HG02840 (cell line): ENCODE data around the gene MPHOSPH9.
"Not testable (repeated sequence)": the region's sequence is repeated elsewhere in the genome, so short reads cannot be mapped to it uniquely, and the experiment has no call there.

Experiments
- ATAC-seq: cut with Tn5 transposase; IDR thresholded peaks from one replicate; pipeline ENCODE4 v1.9.1; 2021; ENCODE audit warnings: mild to moderate bottlenecking, moderate library complexity, moderate number of reproducible peaks; ENCODE audit not compliant: unreplicated experiment, low FRiP score

Gene MPHOSPH9

GRCh38 chr12:123227581-123228258, 5.2 kb downstream of the MPHOSPH9 start:
- ATAC-seq = no peak

- ATAC-seq = no peak
Measured at GRCh38 chr12:123225443-123225842, 7.5 kb downstream of the MPHOSPH9 start.

DNA sequence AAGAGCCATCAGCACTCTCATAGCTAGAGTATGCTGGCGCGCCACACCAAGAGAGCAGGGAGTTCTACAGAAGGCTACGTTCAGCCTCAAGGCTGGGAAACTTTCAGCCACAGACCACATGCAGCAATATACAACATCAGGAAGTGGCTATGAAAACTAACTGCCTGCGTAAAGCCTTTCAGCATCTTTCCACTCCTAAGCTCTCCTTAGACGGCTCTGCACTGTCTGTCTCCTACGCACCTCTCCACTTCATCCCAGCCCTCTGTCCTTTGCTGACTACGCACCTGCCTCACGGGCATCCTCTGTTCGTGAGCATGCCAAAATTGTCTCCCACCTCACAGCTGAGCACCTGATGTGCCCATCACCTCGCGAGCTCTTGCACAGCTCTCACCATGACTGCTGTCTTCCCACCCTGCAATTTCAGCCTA, 9.7 kb downstream of the MPHOSPH9 start:
- ATAC-seq = no peak

- ATAC-seq = not testable (repeated sequence)
Measured at GRCh38 chr12:123207815-123208214, 25.1 kb downstream of the MPHOSPH9 start.

DNA sequence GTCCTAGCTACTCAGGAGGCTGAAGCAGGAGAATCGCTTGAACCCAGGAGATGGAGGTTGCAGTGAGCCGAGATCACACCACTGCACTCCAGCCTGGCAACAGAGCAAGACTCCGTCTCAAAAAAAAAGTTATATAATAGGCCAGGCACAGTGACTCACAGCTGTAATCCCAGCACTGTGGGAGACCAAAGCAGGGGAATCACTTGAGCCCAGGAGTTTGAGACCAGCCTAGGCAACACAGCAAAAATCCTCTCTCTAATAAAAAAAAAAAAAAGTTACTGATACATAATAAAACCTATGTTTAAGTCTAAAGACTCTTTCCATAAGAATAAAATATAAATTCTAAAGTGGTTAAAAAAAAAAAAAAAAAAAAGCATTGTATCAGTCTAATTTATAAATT, 26.1 kb downstream of the MPHOSPH9 start:
- ATAC-seq = not testable (repeated sequence)

DNA sequence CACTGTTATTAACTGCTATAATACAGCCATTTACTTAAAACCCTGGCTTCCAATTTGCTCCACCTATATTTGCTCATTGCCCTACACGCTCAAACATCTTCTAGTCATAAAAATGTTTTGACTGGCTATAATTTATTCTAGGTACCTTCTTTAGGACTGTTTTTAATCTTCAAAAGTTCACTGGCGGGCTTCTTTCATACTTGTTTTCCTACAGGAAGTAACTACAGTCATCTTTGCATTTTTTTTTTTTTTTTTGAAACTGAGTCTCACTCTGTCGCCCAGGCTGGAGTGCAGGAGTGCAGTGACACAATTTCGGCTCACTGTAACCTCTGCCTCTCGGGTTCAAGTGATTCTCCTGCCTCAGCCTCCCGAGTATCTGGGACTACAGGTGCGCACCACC, 32.5 kb downstream of the MPHOSPH9 start:
- no peak for ATAC-seq

DNA sequence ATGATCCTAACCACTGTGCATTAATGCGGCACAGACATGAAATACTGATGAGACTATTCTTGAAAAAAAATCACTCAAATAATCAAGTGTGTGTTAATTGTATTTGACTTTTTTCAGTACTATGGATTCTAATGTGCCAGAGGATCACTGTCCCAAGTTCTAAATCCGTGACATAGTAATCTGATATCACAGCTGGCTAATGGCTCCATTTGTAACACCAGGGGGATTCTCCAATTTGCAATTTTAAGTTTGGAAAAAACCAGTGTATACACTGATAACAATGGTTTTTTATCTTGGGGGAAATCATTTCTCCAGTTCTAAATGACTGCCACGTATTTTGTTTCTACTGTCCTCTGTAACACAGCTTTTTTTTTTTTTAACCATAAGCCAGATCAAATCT, 33.0 kb downstream of the MPHOSPH9 start:
- ATAC-seq = no peak

GRCh38 chr12:123187637-123188036, 45.3 kb downstream of the MPHOSPH9 start:
- ATAC-seq = no peak

DNA sequence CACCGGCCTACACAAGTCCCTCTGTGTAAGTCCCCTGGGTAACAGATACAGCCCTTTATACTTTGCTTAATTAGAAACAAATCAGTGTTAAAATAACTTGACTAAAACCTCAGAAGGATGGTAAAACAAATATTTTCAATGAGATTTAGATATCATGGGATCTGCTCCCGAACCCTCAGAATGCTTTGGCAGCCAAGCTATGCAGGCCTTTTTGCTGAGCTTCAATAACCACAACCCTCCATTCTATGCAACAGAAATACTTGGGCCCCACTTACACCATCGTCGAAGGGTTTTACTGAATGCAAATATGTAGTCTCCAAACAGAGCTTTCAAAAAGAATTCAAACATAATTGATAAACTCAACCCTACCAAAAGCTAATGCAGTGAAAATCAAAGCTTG, 52.8 kb downstream of the MPHOSPH9 start:
- no peak for ATAC-seq

GRCh38 chr12:123171967-123172366, 61.0 kb downstream of the MPHOSPH9 start:
- ATAC-seq = no peak

- no peak for ATAC-seq
Measured at GRCh38 chr12:123167329-123167728, 65.6 kb downstream of the MPHOSPH9 start.

GRCh38 chr12:123165537-123165936, 67.4 kb downstream of the MPHOSPH9 start:
- ATAC-seq = no peak

GRCh38 chr12:123164710-123165261, 68.2 kb downstream of the MPHOSPH9 start:
- no peak for ATAC-seq

DNA sequence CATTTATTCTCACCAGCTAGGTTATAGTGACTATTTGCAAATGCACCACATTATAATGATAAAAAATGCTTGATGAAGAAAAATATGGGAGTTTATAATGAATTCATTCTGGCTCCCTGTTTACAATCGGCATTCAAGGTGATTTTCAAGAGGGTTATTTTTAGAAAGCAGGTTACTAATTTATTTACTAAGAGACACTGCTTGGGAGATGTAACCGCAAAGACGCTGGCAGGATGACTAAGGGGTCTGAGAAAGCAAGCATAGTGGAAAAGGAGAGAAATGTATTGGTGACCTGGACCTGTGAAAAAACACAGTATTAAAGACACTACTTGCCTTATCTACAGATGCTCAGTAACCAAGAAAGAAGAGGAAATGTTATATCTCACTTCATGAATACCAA, 68.7 kb downstream of the MPHOSPH9 start:
- no peak for ATAC-seq

DNA sequence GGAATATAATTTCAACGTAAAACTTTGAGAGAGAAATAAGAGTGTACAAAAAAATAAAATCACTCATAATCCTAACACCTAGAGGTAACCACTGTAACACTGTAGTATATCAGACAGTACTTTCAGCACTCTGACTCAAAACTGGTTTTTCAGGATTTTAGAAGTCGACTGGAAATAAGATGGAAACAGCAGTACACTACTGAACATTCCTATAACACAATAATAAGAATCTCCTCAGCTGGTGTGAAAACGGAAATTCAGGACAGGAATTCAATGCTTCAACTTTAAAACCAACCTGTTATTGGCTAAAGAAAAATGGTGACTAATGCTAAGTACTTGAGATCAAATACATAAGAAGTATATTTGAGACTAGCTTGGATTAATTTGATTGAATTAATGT, 69.7 kb downstream of the MPHOSPH9 start:
- ATAC-seq = no peak

- ATAC-seq = no peak
Measured at GRCh38 chr12:123160801-123161487, 72.0 kb downstream of the MPHOSPH9 start.

DNA sequence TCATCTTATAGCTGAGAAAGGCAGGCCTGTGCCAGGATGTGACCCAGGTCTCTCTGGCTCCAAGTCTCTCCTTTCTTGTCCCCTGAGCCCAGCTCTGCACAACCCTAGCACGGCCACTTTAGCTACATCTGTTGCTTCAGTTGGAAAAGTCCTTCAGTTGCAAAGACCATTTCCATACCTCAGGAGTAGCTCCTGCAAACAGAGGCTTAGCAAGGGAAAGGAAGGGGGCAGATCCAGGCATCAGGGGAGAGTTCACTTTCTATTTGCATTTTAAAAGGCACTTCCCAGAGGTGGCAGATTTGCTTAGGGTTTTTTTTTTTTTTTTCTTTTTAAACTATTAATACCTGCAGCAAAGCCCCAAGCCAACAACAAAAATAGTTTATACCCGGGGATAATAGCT, 79.0 kb downstream of the MPHOSPH9 start:
- ATAC-seq = no peak

DNA sequence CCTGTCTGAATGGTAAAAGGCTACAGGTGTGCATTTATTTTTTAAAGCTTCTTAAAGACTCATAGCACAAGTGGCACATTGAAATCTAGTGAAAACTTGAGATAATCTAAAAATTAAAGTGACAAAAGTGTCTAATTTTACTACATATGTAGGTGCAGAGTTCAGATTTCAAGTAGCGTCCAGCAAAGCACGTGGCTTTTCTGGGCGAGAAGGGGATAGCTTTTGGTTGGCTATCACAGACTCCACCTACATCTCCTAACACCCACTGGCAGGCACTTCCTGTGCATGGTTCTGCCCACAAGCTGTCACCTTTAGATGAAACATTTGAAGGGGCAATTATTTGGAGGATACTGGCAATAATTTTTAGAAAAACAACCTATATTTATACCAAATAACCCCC, 80.1 kb downstream of the MPHOSPH9 start:
- ATAC-seq = no peak

DNA sequence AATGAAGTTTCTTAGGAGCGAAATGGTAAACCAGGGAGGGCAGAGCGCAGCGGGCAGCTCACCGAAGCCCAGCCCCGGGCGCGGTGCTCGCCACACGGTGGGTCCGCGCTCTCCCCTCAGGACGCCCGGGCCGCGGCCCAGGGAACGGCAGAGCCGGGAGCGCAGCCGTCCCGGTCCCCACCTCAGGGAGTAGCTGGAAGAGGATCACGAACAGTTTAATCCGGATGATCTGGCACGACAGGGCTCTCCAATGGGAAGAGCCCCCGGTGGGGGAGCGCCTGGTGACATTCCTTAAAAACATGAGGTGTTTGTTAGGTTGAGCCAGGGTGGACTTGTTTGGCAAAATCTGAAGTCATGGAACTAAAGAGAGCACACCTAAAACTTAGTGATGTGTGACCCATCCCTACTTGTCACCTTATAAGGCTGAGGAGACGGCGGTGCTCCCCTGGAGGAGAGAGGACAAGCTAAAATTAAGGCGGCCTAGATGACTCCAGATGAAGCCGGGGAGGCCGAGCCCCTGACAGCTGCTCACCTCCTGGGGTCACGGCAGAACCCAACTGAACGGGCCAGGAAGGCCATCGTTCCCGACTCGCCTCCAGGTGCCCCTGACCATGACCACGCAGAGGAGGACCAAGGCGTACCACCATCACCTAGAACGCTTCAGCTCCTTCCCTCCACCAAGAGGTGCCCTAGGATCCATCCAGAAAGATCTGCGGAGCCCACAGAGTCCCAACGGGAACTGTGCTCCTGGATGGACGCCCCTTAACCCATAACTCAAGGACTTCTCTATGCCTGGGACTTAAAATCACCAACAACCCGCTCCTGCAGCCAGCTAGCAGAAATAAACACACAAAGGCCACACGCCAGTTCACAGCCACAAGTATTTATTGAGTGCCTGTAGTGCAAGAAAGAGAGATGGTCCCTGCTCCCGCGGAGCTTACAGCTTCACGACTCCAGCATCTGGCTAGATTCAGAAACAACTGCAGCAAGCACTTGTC, 81.2 kb downstream of the MPHOSPH9 start:
- ATAC-seq = no peak

DNA sequence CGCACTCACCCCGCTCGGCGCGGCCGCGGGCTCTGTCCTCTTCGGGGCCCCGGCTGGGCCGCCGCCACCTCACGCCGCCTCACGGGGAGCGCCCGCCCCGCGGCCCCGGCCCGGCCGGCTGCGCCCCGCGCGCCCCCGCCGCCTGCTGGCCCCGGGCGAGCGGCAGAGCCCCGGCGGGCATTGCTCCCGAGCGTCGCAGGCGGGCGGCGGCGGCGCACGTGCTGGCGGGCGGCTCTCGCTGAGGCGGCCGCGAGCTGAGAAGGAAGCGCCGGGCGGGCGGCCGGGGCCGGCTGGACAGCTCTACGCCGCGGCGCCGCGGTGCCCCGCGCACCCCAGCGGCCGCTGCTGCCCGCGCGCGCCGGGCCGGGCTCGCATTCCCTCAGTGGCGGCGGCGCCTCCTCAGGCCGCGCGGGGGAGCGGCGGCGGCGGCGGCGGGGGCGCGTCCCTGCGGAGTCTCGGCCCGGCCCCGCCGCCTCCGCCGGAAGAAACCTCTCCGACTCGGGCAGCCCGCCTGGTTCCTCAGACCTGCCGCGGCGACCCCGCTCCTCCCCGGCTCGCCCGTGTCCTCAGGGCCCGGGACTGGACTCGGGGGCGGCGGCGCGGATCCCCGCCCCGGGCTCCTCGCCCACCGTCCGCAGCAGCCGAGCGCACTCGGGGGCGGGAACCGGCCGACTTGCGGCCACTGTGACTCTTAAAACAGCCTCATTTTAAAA, 82.0 kb downstream of the MPHOSPH9 start, which contains the start of gene PITPNM2:
TSS of gene PITPNM2 (minus strand) at position 347 of the 713 bp plus-strand sequence. CDS start 116,500 bp downstream, outside the sequence.
- no peak for ATAC-seq
